ENCODE data around the gene PRR35. TPM values are rescaled to one million over a fixed set of nuclear protein-coding genes. Genes with fewer than 3 reads are reported as not detected.

The PRR35 gene
- not detected for total RNA-seq (2013)
- not detected for polyA plus RNA-seq
- not detected in 2 replicates for polyA minus RNA-seq
- 0 to 0.17 (median 0.07) reads per million in 11 experiments for total RNA-seq

- no peak within 1 kb of the TSS for H3K27ac ChIP-seq (ENCODE audit: low read depth in 1 of 2, low read length in 2 of 2)
Measured at GRCh38 chr16:560204-560700, at the start of gene PRR35. TSS of gene PRR35 (plus strand) at chr16:560394. CDS start at chr16:563295, 2,901 bp downstream.

DNA sequence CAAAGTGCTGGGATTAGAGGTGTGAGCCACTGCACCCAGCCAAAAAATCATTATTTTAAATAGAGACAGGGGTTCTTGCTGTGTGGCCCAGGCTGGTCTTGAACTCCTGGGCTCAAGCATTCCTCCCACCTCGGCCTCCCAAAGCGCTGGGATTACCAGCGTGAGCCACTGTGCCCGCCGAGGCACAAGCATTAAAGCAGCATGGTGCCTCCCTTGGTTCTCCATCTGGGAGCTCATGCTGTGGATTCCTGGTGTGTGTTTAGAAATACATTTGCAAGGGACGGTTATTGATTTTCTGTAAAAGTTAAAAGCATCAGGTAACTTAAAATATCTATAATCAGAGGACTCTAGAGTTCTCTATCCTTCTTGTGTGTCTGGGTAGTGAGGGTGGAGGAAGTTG, 47.4 kb upstream of the PRR35 start:
- no peak overlapping the region for H3K4me3 Mint-ChIP-seq
- H3K4me1 Mint-ChIP-seq: no peaks in the 10 kb centered on the region
- H3K27me3 ChIP-seq (ENCODE audit: control insufficient read depth in 2 of 2, insufficient read depth in 2 of 2, low read length in 2 of 2): no peaks in the 10 kb centered on the region

More at GRCh38 chr16:560204-560700, at the start of gene PRR35:
- Mint-ChIP-seq H3K4me1 (no peaks in the 10 kb centered on the region), H3K9me3 (peaks cover 0 to 3% (median 1%) of the 10 kb centered on the region in 7 donors), H3K36me3 (no peaks in the 10 kb centered on the region), H3K4me3 (peak within 1 kb of the TSS in 1 of 2 donors; percentile 35), H3K27ac (no peak within 1 kb of the TSS), H3K27me3 (ENCODE audit: low read depth in 3 of 3) (peaks cover 25 to 47% (median 45%) of the 10 kb centered on the region in 3 donors)
- Histone ChIP-seq H4K20me1 (ENCODE audit: insufficient read depth, low read length) (no peaks in the 10 kb centered on the region), H3K4me3 (replicated peaks in 1 of 3; ENCODE audit: low read depth in 2 of 3, low read length in 3 of 3) (no peak within 1 kb of the TSS), H3K9ac (ENCODE audit: insufficient read depth, low read length, poor library complexity, severe bottlenecking) (no peak within 1 kb of the TSS), H3K4me2 (replicated peaks; ENCODE audit: extremely low read depth, low read length, poor library complexity, severe bottlenecking) (no peak within 1 kb of the TSS), H3K9me3 (replicated peaks in 1 of 2; ENCODE audit: control insufficient read depth in 1 of 2, insufficient read depth in 1 of 2, low read length in 2 of 2) (no peaks in the 10 kb centered on the region), H3K27me3 (ENCODE audit: control insufficient read depth in 2 of 2, insufficient read depth in 2 of 2, low read length in 2 of 2) (peaks cover 7 to 31% of the 10 kb centered on the region in 2 donors), H3K36me3 (replicated peaks in 1 of 2; ENCODE audit: control insufficient read depth in 1 of 2, insufficient read depth in 2 of 2, low read length in 2 of 2) (no peaks in the 10 kb centered on the region), H3K4me1 (ENCODE audit: control insufficient read depth in 1 of 2, insufficient read depth in 2 of 2, low read length in 2 of 2) (no peaks in the 10 kb centered on the region), H2AFZ (ENCODE audit: insufficient read depth, low read depth, low read length, poor library complexity, severe bottlenecking) (no peak within 1 kb of the TSS), H3K79me2 (ENCODE audit: insufficient read depth, low read length) (no peaks in the 10 kb centered on the region)
- 2% methylated on average over 81 of the region's 84 CpGs for WGBS (ENCODE audit: insufficient coverage)
- TF ChIP-seq CTCF (IDR thresholded peaks at IDR 0.05): no peak
- intact Hi-C loops (cut with micrococcal nuclease): no loop called here
- no peak for DNase-seq

More for the DNA sequence above, 47.4 kb upstream of the PRR35 start:
- Histone ChIP-seq H4K20me1 (ENCODE audit: insufficient read depth, low read length) (no peaks in the 10 kb centered on the region), H3K36me3 (replicated peaks in 1 of 2; ENCODE audit: control insufficient read depth in 1 of 2, insufficient read depth in 2 of 2, low read length in 2 of 2) (peaks cover 0 to 9% of the 10 kb centered on the region in 2 donors), H3K9ac (ENCODE audit: insufficient read depth, low read length, poor library complexity, severe bottlenecking) (no peak overlapping the region), H3K27ac (ENCODE audit: low read depth in 1 of 2, low read length in 2 of 2) (no peak overlapping the region), H3K79me2 (ENCODE audit: insufficient read depth, low read length) (no peaks in the 10 kb centered on the region), H3K4me3 (replicated peaks in 1 of 3; ENCODE audit: low read depth in 2 of 3, low read length in 3 of 3) (no peak overlapping the region), H2AFZ (ENCODE audit: insufficient read depth, low read depth, low read length, poor library complexity, severe bottlenecking) (no peak overlapping the region), H3K9me3 (replicated peaks in 1 of 2; ENCODE audit: control insufficient read depth in 1 of 2, insufficient read depth in 1 of 2, low read length in 2 of 2) (no peaks in the 10 kb centered on the region), H3K4me2 (replicated peaks; ENCODE audit: extremely low read depth, low read length, poor library complexity, severe bottlenecking) (no peak overlapping the region), H3K4me1 (ENCODE audit: control insufficient read depth in 1 of 2, insufficient read depth in 2 of 2, low read length in 2 of 2) (no peaks in the 10 kb centered on the region)
- Mint-ChIP-seq H3K9me3 (peaks cover 0 to 3% (median 0%) of the 10 kb centered on the region in 7 donors), H3K27ac (no peak overlapping the region), H3K36me3 (peaks cover 0 to 11% of the 10 kb centered on the region in 2 donors), H3K27me3 (ENCODE audit: low read depth in 3 of 3) (no peaks in the 10 kb centered on the region)
- WGBS (ENCODE audit: insufficient coverage): no CpG with 5 or more reads among the region's 6 CpGs
- DNase-seq: no peak
- TF ChIP-seq CTCF (IDR thresholded peaks at IDR 0.05): no peak
- intact Hi-C loops (cut with micrococcal nuclease): no loop called here
